GM18870 (cell line): ENCODE results near the gene FOXP1.

ENCODE experiments used
- ATAC-seq: cut with Tn5 transposase; IDR thresholded peaks from one replicate; pipeline ENCODE4 v1.9.1; 2021; ENCODE audit warnings: moderate library complexity; ENCODE audit not compliant: unreplicated experiment

FOXP1 gene

DNA sequence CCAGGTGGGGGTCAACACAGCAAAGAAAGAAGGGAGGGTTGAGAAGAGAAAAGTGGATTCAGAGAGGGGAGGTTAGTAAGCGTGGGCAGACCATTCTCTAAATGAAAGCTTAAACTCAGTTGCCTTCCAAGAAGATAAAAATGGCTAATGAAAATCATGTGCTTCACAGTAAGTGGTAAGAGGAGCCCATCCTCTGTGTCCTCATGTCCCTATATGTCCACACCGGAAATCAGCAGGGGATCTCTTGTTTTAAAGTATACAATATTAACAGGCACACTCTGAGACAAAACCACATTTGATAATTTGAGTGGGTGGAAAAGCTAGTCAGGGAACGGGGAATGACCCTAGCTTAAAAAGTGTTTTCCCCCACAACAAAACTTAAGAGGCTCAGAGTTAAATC, 4.4 kb upstream of the FOXP1 start:
- no peak for ATAC-seq

DNA sequence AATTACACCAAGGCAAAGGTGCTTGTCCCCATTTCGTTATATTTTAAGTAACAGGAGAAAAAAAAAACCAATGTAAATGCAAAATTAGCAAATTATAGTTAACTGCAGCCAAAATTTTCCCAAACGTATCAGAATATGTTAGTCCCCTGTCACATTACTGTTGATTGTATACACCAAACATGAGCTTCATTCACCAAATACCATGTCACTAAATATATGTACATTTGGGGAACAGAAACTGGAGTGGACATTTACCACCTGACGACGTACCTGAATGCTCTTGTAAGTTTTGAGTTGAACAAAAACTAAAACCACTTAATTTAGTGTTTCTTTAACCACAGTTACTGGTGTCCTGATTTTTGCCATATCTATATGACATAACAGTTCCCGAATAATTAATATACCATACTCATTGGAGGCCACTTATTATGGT, 3.3 kb upstream of the FOXP1 start:
- ATAC-seq: no peak

DNA sequence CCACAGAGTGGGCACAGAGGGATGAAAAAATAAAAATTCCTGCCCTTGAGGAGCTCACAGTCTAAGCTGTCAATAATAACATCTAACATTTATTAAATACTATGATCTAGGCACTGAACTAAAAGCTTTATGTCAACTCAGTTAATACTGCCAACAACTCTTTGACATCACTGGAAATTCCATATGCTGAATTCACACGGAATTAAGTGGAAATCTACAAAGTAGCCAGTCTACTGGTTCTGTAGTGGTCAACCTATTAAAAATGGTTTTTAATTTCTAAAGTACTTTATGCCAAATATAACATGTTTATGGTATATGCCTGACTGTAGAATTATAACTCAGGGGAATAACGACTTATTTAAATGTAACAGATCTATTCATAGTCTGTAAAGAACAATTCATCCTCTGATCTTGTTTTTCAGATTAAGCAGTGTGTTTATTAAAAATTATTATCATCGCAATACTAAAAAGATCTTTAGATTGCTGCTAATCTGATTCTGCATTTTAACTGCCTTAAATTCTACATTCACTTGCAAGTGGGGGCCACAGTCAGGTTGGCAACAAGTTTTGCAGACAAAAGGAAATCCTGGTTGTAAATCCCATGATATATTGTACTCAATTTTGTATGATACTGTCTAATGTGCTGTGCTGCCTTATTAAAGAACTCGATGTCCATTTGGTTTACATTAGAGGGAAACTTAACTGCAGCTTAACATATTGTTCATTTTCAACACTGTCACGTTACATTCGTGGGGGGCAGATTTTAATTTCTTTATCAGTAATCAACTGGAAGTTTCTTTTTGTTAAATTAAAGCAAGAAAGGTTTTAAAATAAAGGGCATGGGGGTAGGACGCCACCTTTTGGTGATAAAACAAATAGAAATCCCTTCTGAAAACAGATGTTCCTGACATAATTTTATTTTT, 2.6 kb upstream of the FOXP1 start:
- no peak for ATAC-seq

DNA sequence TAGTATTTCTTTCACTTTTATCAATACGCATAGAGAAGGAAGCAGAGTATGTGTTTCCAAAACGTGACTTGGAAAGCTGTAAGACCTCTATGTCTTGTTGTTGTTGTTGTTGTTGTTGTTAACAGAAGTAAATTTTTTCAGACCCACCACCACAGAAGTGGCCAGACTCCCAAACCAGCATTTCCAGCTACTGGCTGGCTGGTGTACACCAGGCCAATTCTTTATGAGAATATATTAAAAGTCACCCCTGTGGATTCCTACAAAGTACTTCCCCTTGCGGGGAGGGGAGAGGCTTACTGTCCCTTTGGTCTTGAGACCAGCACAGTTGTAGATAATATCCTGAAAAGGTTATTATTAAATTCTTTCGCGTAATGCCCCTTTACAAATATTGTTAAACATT, 1.6 kb upstream of the FOXP1 start:
- no peak for ATAC-seq

DNA sequence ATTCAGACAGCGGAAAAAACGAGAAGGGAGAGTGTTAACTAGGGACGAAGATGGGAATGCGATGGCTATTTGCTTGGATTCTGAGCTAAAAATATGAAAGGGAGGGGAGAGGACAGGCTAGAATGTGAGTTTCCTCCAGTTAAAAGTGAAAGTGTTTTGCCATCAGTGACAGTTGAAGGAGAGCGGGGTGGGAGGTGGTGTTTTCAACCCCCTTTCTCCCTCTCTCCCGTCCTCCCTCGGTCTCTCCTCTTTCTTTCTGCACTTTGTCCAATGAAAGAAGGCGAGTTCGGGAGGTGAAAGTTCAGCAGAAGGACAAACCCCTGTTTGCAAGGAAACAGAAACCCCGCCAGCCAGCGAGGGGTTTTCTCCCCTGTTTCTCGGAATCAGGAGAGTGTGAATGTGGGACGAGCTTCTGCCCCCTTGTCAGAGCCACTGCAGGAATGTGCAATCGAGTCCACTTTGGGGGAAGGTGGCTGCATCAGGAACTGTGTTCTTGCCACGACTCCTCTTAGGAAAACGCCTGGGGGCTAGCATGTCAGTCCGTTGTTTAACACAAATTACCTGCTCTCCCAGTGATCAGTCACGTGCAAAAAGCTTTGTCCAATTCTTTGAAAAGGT, 975 bp upstream of the FOXP1 start:
- ATAC-seq: no peak

DNA sequence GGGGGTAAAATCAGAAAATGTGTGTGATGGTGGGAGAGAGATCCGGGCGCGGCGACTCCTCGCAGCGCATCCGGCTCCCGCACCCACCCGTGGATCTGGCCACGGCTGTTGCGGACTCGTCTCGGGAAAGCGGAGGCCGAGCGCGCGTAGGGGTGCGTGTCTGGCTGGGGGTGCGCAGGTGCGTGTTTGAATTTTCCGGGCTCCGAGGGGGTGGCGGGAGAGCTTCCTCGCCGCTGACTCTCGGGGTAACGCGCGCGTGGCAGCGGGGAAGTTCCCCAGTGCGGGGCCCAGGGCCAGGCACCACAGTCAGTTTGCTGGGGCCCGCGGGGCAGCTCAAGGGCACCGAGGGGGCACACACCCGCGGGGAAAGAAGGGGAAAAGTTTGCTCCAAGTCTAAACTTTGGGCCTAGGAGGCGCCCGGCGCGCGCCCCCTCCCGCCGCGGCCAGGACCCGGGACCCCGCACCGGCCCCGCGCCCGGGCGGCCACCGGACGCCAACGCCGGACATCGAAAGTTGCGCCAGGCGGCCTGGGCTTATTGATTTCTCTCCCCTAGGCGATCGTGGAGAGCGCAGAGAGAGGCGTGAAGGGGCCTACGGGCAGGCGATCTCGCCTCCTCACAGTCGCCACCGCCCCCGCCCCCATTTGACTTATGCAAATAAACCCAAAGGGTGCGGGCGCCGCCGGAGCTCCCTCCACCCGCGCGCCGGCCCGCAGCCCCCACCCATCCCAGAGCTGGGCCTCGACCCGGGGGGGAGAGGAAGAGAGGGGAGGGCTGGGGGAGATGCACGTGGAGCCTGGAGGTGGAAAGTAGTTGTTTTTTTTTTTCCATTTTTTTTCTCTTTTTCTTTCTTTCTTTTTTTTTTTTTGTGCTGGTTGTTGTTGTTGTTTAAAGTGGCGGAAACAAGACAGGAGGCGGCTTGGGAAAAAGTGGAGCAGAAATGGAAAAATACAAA, 639 bp downstream of the FOXP1 start:
- no peak for ATAC-seq

DNA sequence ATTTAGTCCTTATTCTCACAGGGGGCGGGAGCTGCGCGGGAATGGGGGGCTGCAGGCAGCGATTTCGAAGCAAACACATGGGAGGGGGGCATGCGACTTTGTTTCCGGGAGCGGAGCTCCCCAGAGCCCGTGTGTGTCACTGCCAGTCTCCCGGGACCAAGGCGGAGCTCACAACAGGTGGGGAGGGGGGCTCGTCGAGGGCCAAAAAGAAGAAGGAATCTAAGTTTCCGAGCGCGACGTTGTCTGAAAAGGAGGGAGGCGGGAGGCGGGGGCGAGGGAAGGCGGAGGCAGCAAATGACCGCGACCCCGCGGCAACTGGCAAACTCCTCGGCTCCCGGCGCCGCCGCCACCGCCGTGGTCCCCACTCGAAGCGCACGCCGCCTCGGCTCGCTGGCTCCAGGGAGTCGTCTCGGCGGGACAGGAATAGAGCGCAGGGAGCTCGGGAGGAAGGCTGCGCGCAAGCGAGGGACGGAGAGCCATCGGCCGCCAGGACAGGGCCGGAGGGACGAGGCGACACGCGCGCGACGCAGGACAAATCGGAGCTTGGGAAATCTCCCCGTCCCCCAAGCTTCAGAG, 1.4 kb downstream of the FOXP1 start:
- no peak for ATAC-seq

DNA sequence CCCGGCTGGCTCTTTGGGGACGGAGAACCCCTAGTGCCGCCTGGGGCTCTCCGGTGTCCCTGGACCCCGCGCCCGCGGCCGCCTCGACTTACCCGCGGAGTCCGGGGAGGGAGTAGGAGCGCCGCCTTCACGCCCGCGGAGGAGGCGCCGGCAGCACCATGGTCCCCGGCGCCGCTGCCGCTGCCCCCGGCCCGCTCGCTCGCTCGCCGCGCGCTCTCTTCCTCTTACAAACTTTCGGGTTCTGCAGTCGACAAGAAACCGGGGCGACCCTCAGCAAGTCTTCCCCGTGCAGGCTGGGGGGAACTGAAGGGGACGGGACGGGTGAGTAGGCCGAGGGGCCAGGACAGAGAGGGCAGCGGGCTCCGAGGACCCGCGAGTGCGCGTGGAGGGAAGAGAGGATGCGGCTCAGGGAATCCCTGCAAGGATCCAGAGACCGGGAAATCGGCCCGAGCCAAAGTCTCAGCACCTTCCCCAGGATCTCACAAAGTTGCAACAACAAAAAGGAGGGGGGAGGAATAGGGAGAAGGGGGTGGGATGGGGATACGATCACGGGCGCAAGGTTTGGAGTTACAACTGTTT, 2.0 kb downstream of the FOXP1 start:
- no peak for ATAC-seq

DNA sequence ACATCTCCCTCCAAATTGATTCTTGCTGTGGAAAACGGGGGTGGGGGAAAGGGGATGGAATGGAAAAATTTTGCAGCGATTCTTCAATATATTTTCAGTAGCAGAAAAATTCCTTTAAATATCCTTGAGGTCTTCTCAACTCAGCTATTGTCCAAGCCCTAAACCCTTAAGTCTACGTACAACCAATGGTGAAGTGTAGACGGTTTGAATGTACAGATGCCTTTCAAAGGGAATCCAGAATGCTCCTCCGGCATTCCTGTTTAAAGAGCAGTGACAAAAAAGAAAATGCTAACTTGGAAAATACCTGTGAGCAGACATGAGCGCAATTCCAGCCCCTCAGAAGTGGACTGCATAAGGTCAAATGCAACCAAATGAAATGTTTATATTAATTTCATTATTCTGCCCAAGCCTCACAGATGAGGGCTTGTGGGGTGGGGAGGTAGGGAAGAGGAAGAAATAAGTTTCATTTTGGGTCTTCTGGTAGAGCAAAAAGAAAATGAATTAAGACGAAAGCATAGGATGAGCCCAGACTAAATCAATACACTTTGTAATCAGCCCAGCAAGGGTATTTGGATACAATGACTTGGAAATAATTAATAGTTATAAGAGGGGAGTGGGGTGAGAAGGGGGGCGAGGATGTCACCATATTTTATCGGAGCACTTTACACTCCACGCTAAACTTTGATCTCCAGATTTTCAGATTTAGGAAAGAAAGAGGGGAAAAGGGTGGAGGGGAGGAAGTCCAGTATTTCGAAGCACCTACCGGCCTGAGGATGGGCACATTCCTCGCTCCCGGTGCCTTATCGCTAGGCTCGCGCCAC, 2.7 kb downstream of the FOXP1 start:
- no peak for ATAC-seq

DNA sequence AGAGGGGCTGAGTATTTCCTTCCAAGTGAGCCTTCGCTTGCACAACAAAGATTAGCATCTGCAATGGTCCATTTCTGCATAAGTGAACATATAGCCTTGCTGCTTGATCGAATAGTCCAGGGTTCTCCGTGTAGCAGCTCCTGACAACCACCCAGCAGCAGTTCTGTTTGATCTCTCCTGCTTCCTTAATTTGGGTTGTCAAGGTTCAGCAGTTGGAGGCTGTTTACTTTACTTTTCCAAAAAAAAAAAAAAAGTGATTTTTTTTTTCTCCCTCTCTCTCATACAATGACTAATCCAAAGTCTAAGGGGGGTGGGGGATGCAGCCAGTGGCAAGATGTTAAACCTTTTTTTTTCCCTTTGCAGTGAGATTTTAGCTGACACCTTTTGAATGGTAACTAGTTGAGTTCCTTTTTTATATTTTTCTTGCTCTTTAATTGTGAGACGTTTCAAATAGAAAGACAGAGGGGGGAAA, 3.6 kb downstream of the FOXP1 start:
- no peak for ATAC-seq

DNA sequence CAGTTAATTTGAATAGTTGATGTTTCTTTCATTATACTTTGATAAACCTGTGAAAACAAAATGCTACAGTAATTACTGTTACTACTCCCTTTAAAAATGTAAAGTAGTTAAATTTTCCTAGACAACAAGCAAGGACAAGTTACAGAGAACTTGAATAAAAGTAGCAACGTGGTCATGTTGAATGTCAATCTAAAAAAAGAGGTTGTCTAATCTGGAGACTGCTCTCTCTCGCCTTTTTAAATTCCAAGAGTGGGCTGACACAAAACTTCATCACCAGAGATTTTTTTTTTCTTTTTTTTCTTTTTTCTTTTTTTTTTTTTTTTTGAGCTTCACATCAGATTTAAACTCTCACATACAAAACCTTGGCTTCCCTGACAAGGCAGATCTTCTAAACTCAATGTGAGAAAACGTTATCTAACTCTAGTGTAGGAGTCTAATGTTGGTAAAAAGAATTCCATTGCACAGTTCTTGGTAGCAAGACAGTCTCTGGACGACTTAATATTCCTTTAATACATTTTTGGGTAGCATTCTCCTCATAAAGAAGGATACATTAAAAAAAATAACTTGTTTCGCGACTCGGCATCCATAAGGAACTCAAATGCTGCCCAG, 4.1 kb downstream of the FOXP1 start:
- no peak for ATAC-seq

DNA sequence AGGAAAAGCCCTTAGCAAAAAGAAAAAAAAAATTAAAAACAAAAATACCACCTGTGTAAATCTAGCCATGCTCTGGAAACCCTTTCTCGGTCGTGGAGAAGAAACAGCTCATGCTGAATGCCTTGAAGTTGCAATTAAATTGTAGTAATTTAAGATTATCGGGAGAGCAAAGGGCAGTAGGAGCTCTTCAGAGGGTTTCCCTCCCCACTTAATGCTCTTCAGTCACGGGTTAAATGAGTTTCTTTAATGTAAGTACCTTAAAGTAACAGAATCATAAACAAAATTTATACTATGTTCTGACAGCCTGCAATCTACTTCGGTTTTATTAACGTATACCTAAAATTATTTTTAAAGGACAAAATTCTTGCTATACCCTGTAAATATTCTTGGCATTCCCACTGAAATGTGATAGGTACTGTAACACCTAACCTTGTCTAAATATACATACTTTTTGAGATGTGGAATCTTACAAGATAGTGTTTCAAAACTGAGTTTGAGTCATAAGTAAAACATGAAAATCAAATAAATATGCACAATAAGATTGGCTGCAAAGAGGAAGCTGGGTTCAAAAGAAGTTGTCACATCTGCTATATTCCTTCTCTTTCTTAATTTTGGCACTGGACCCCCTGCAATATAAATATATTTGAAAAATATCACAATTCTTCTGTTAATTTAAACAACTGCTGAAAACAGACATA, 5.3 kb downstream of the FOXP1 start:
- ATAC-seq: no peak

DNA sequence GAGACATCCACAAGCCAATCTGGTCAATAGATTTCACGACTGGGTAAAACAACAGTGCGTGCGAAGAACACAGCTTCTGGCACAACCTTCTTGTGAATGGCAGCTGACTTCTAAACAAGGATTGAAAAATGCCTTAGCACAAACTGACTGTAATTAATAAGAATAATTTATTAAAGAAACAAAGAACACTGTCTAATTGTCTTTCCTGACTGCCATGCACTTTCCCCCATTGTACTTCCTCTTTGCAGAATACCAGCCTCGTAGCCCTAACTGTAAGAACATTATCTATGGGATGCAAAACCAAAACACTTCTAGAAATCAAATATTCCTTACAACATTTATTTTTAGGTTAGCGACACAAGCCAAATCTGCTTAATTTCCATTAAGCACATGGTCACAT, 6.5 kb downstream of the FOXP1 start:
- no peak for ATAC-seq

DNA sequence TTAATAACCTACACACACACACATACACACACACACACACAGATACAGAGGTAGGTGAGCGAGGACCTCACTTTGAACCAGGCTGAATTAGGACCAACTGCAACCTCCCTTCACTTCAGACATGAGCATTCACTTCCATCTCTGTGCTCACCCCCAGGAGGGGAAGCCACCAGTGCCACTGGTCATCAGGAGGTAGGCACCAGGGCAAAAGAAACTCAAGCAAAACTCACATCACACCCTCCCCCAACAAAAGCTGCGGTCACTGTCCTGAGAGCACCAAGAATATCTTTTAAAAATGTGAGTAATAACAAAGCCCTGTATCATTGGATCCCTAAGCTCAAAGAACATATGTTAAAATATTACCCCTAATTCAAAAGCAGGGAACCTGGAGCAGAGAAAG, 8.1 kb downstream of the FOXP1 start:
- no peak for ATAC-seq

DNA sequence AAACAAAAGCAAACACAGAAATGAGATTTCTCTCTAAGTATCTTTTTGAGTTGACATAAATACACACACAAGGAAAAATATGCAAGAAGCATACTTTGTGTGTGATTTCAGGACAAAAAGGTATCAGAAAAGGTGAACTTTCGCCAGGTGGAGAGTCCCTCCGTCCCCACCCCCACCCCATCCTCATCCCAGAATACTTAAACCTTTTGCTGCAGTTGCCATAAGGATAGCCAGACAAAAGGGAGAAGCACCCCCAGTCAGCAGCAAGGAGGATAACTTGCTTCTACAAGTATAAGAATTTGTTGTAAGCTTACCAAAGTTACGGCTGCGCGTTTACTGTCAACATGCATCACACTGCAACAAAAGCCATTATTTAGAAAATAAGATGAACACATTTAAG, 10.3 kb downstream of the FOXP1 start:
- no peak for ATAC-seq

DNA sequence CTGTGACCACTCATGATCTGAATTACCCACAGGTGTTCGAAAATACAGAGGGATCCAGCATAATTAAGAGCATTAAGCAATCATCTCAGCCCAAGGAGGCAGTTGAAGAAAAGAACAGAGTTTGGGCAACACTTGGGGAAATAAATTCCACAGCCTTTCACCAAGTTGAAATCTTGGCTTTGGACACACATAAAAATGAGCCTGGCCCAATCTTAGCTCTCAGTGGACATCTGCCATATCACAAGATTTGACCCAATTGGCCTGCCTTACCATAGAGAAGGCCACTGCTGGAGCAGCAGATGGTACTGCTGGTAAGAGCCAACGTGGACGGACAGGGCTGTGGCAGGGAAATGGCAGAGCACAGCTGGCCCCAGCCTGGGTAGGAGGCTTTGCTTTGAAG, 13.0 kb downstream of the FOXP1 start:
- no peak for ATAC-seq

DNA sequence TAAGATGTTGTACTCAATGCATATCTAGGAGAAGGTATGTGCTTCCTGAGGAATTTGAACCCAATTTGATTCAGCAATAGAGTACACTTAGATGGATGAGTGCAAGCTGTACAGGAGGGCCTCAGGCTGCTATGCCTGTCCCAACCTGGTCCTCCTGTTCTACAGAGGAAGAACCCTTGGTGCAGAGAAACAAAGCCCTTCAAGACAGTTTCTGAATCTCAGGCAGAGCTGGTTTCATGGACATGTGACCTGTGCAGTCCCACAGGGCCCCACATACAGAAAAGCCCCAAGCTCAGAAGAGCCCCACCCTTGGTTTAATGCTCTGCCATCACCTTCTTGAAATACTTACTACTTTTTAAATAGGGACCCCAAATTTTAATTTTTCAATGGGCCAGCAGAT, 15.3 kb downstream of the FOXP1 start:
- no peak for ATAC-seq

DNA sequence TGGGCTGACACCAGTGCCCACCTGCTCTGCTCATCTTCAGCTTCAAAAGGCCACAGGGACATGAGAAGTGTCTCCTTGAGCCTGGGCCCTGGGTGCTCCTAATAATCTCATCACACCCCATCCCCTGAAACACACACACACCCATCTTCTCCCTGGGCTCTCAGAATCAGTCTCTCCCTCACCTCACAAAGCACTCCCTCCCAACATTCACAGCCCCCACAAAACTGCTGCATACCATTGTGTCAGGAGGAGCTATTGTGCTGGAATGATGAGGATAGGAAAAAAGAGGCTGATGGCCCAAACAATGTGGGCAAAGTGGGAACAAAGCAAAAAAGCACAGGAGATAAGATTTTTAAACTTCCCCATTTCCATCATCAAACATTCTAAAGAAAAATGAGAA, 16.8 kb downstream of the FOXP1 start:
- ATAC-seq: no peak

DNA sequence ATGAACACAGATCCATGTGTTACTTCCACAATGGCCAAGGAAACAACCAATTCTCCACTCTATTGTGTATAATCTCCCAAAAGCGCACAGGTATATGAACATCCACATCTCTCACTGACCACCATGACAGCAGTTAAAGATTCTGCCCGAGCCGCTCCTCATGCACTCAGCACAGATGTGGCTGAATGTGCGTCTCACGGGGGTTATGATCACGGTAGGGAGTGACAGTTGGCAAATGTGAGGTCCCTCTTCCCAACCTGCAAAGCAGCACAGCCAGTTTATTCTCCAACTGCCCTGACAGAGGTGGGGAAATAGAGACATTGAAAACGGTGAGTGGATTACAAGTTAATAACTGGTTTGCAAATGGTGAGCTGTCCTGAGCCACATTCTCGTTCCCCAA, 17.6 kb downstream of the FOXP1 start:
- no peak for ATAC-seq
